ENCODE measurements around the gene GBP5. TPM values are rescaled to one million over a fixed set of nuclear protein-coding genes. Genes with fewer than 3 reads are reported as not detected.

Gene GBP5
- total RNA-seq, 2 donors from 2014 or later, result not detected

DNA sequence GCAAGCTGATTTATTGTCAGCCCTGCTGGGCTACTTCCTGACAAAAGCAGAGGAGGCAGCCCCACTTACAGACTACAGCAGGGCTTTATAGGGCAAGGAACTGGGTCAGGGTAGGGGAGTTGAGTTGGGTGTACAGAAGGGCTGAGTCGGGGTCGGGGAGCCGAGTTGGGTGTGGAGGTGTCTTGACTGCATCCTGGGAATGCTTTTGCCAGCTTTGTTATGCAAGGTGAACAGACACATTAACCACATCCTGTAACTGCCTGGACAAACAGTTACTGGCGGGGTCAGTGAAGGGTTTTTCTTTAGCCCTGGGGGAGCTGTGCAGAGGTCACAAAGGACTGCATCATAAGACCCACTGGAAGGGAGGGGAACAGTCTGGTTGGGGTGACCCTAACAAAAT is 39.1 kb upstream of the GBP5 start:
- Histone ChIP-seq H3K4me1 (ENCODE audit: control insufficient read depth, insufficient read depth, low read length) (no peaks in the 10 kb centered on the region), H3K27ac (ENCODE audit: low read depth, low read length) (no peak overlapping the region), H3K27me3 (ENCODE audit: control insufficient read depth, insufficient read depth, low read length, poor library complexity, severe bottlenecking) (no peaks in the 10 kb centered on the region), H3K9ac (ENCODE audit: extremely low read depth, low read length, poor library complexity, severe bottlenecking) (no peak overlapping the region), H3K36me3 (ENCODE audit: control insufficient read depth, insufficient read depth, low read length) (no peaks in the 10 kb centered on the region), H3K4me3 (ENCODE audit: low read length) (no peak overlapping the region), H3K9me3 (ENCODE audit: control insufficient read depth, low read length) (peaks cover 15% of the 10 kb centered on the region)
- Mint-ChIP-seq H3K36me3 (ENCODE audit: low read depth) (no peaks in the 10 kb centered on the region), H3K27me3 (ENCODE audit: insufficient read depth) (no peaks in the 10 kb centered on the region), H3K9me3 (peaks cover 9% of the 10 kb centered on the region), H3K27ac (no peak overlapping the region), H3K4me1 (peaks cover 5% of the 10 kb centered on the region), H3K4me3 (no peak overlapping the region)
- WGBS, 2 experiments (ENCODE audit: insufficient coverage in 1 of 2, insufficient read length in 1 of 2), result 89% methylated on average over 4 of the region's 4 CpGs; no CpG with 5 or more reads in 1 of the 2 experiments
- DNase-seq, result no peak
- TF ChIP-seq, protein P1, sequence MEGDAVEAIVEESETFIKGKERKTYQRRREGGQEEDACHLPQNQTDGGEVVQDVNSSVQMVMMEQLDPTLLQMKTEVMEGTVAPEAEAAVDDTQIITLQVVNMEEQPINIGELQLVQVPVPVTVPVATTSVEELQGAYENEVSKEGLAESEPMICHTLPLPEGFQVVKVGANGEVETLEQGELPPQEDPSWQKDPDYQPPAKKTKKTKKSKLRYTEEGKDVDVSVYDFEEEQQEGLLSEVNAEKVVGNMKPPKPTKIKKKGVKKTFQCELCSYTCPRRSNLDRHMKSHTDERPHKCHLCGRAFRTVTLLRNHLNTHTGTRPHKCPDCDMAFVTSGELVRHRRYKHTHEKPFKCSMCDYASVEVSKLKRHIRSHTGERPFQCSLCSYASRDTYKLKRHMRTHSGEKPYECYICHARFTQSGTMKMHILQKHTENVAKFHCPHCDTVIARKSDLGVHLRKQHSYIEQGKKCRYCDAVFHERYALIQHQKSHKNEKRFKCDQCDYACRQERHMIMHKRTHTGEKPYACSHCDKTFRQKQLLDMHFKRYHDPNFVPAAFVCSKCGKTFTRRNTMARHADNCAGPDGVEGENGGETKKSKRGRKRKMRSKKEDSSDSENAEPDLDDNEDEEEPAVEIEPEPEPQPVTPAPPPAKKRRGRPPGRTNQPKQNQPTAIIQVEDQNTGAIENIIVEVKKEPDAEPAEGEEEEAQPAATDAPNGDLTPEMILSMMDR (conservative IDR thresholded peaks at IDR 0.05), result no peak

DNA sequence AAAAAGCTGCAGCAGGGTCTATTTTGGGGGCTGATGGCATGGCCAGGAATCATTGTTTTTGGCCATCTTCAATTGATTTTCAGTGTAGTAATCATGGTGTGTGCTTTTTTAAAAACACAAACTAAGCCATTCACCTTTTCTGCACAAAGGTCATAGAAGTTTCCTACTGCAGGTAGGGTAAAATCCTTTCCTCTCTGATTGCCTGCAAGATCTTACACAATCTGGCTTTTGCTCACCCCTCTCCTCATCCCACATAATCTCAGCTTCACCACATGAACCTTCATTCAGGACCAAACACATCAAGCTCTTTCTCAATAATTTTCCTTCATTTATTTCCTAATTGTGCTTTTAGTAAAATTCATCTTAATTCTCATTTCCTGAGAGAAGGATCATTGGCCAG is 38.3 kb upstream of the GBP5 start:
- Histone ChIP-seq H3K27me3 (ENCODE audit: control insufficient read depth, insufficient read depth, low read length, poor library complexity, severe bottlenecking) (no peaks in the 10 kb centered on the region), H3K27ac (ENCODE audit: low read depth, low read length) (no peak overlapping the region), H3K9ac (ENCODE audit: extremely low read depth, low read length, poor library complexity, severe bottlenecking) (no peak overlapping the region), H3K9me3 (ENCODE audit: control insufficient read depth, low read length) (peaks cover 10% of the 10 kb centered on the region), H3K4me3 (ENCODE audit: low read length) (no peak overlapping the region), H3K4me1 (ENCODE audit: control insufficient read depth, insufficient read depth, low read length) (no peaks in the 10 kb centered on the region), H3K36me3 (ENCODE audit: control insufficient read depth, insufficient read depth, low read length) (no peaks in the 10 kb centered on the region)
- H3K27ac Mint-ChIP-seq, result no peak overlapping the region
- TF ChIP-seq, protein P1 (conservative IDR thresholded peaks at IDR 0.05), result no peak
- H3K4me3 Mint-ChIP-seq, result no peak overlapping the region
- peaks cover 5% of the 10 kb centered on the region for H3K4me1 Mint-ChIP-seq
- no peaks in the 10 kb centered on the region for H3K27me3 Mint-ChIP-seq (ENCODE audit: insufficient read depth)
- H3K36me3 Mint-ChIP-seq (ENCODE audit: low read depth), result no peaks in the 10 kb centered on the region
- peaks cover 9% of the 10 kb centered on the region for H3K9me3 Mint-ChIP-seq
- no peak for DNase-seq

DNA sequence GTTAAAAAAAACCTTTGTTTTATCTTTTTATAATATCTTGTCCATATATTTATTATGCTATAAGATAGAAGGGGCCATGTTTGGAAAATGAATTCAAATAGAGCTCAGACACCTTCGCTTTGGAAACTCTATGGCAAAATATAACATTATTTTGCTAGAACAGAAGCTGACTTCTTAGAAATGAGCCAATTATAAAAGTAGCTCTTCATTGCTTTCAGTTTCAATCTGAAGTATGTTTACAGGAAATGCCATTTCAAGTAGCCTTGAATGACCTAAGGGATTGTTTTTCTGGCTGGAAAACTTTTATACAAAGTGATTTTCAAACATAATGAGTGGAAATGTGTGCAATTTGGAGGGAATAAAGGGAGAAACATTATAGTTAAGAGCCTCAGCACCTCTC is 37.8 kb upstream of the GBP5 start:
- peaks cover 9% of the 10 kb centered on the region for H3K9me3 Mint-ChIP-seq
- H3K27me3 Mint-ChIP-seq (ENCODE audit: insufficient read depth), result no peaks in the 10 kb centered on the region
- 95 to 100% methylated on average over 1 of the region's 1 CpG for WGBS, 2 experiments (ENCODE audit: insufficient coverage in 1 of 2, insufficient read length in 1 of 2)

More for the DNA sequence above, 37.8 kb upstream of the GBP5 start:
- Mint-ChIP-seq H3K36me3 (ENCODE audit: low read depth) (no peaks in the 10 kb centered on the region), H3K4me3 (no peak overlapping the region), H3K27ac (no peak overlapping the region), H3K4me1 (peaks cover 5% of the 10 kb centered on the region)
- Histone ChIP-seq H3K27me3 (ENCODE audit: control insufficient read depth, insufficient read depth, low read length, poor library complexity, severe bottlenecking) (no peaks in the 10 kb centered on the region), H3K36me3 (ENCODE audit: control insufficient read depth, insufficient read depth, low read length) (no peaks in the 10 kb centered on the region), H3K4me1 (ENCODE audit: control insufficient read depth, insufficient read depth, low read length) (no peaks in the 10 kb centered on the region), H3K9ac (ENCODE audit: extremely low read depth, low read length, poor library complexity, severe bottlenecking) (no peak overlapping the region), H3K9me3 (ENCODE audit: control insufficient read depth, low read length) (peaks cover 8% of the 10 kb centered on the region), H3K4me3 (ENCODE audit: low read length) (no peak overlapping the region), H3K27ac (ENCODE audit: low read depth, low read length) (no peak overlapping the region)
- TF ChIP-seq, protein P1 (conservative IDR thresholded peaks at IDR 0.05), result no peak
- no peak for DNase-seq
